ENCODE measurements around the gene DDN. TPM values are rescaled to one million over a fixed set of nuclear protein-coding genes. Genes with fewer than 3 reads are reported as not detected.

Gene DDN
- total RNA-seq, 2 donors from 2014 or later: 0.14 TPM; not detected in 1

GRCh38 chr12:49018261-49019119 lies 19.3 kb upstream of the DDN start, which contains the start of gene PRKAG1:
Gene PRKAG1, minus strand, starts transcription at chr12:49018776. Its CDS starts 36 bp downstream, at chr12:49018740.
- Histone ChIP-seq H3K27ac (peak within 1 kb of the TSS; percentile 90 to 95), H3K4me3 (peak within 1 kb of the TSS; percentile 90), H3K36me3 (peaks cover 13% of the 10 kb centered on the region), H3K4me1 (ENCODE audit: control insufficient read depth in 1 of 2, low read depth in 2 of 2) (peaks cover 10 to 12% of the 10 kb centered on the region in 2 donors), H3K9me3 (no peaks in the 10 kb centered on the region), H3K27me3 (replicated peaks; ENCODE audit: insufficient read depth) (no peaks in the 10 kb centered on the region)
- ATAC-seq (ENCODE audit: insufficient number of reproducible peaks, low FRiP score, low read depth) (peak; percentile 79), DNase-seq (ENCODE audit: low spot score) (peak; percentile 83)
- TF ChIP-seq, protein P1, sequence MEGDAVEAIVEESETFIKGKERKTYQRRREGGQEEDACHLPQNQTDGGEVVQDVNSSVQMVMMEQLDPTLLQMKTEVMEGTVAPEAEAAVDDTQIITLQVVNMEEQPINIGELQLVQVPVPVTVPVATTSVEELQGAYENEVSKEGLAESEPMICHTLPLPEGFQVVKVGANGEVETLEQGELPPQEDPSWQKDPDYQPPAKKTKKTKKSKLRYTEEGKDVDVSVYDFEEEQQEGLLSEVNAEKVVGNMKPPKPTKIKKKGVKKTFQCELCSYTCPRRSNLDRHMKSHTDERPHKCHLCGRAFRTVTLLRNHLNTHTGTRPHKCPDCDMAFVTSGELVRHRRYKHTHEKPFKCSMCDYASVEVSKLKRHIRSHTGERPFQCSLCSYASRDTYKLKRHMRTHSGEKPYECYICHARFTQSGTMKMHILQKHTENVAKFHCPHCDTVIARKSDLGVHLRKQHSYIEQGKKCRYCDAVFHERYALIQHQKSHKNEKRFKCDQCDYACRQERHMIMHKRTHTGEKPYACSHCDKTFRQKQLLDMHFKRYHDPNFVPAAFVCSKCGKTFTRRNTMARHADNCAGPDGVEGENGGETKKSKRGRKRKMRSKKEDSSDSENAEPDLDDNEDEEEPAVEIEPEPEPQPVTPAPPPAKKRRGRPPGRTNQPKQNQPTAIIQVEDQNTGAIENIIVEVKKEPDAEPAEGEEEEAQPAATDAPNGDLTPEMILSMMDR (IDR thresholded peaks at IDR 0.05): peak; percentile 39

GRCh38 chr12:49017891-49018260 lies 18.7 kb upstream of the DDN start:
- DNase-seq (ENCODE audit: low spot score) (no peak), ATAC-seq (ENCODE audit: insufficient number of reproducible peaks, low FRiP score, low read depth) (peak; percentile 2)
- TF ChIP-seq, protein P1 (IDR thresholded peaks at IDR 0.05): no peak
- Histone ChIP-seq H3K27me3 (replicated peaks; ENCODE audit: insufficient read depth) (no peaks in the 10 kb centered on the region), H3K4me3 (peak overlapping the region; percentile 90), H3K36me3 (peaks cover 14% of the 10 kb centered on the region), H3K4me1 (ENCODE audit: control insufficient read depth in 1 of 2, low read depth in 2 of 2) (peaks cover 10 to 12% of the 10 kb centered on the region in 2 donors), H3K27ac (peak overlapping the region; percentile 90 to 95), H3K9me3 (no peaks in the 10 kb centered on the region)

DNA sequence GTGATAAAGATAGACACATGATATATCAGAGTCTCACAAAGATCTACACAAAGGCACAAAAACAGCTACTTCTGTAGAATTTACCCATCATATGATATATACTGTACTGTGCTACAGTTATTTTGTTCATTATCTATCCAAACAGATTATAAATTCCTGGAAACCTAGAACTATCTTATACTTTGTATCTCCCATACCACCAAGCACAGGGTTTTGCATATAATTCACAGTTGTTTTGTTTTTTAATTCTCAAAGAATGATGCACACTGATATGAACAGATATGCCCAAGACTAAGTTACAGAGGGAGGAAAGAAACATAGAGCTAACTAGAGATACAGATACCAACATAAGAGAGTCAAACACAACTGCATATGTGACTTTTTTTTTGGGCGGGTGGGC lies 16.0 kb upstream of the DDN start:
- no peaks in the 10 kb centered on the region for H3K27me3 ChIP-seq (replicated peaks; ENCODE audit: insufficient read depth)
- DNase-seq (ENCODE audit: low spot score) (no peak), ATAC-seq (ENCODE audit: insufficient number of reproducible peaks, low FRiP score, low read depth) (no peak)
- H3K4me3 ChIP-seq: no peak overlapping the region
- H3K27ac ChIP-seq: no peak overlapping the region
- H3K36me3 ChIP-seq: peaks cover 18% of the 10 kb centered on the region
- no peaks in the 10 kb centered on the region for H3K9me3 ChIP-seq
- H3K4me1 ChIP-seq (ENCODE audit: control insufficient read depth in 1 of 2, low read depth in 2 of 2): peaks cover 10 to 12% of the 10 kb centered on the region in 2 donors
- TF ChIP-seq, protein P1 (IDR thresholded peaks at IDR 0.05): no peak

GRCh38 chr12:49014547-49014946 lies 15.4 kb upstream of the DDN start:
- H3K36me3 ChIP-seq: peaks cover 20% of the 10 kb centered on the region
- ATAC-seq (ENCODE audit: insufficient number of reproducible peaks, low FRiP score, low read depth): no peak

GRCh38 chr12:49013428-49013827 lies 14.3 kb upstream of the DDN start:
- Histone ChIP-seq H3K27me3 (replicated peaks; ENCODE audit: insufficient read depth) (no peaks in the 10 kb centered on the region), H3K27ac (no peak overlapping the region), H3K9me3 (no peaks in the 10 kb centered on the region), H3K4me3 (no peak overlapping the region), H3K36me3 (peaks cover 20% of the 10 kb centered on the region), H3K4me1 (ENCODE audit: control insufficient read depth in 1 of 2, low read depth in 2 of 2) (peaks cover 7 to 12% of the 10 kb centered on the region in 2 donors)
- ATAC-seq (ENCODE audit: insufficient number of reproducible peaks, low FRiP score, low read depth): no peak
- DNase-seq (ENCODE audit: low spot score): no peak
- TF ChIP-seq, protein P1 (IDR thresholded peaks at IDR 0.05): no peak

More at GRCh38 chr12:49014547-49014946, 15.4 kb upstream of the DDN start:
- H3K27me3 ChIP-seq (replicated peaks; ENCODE audit: insufficient read depth): no peaks in the 10 kb centered on the region
- peaks cover 10 to 12% of the 10 kb centered on the region in 2 donors for H3K4me1 ChIP-seq (ENCODE audit: control insufficient read depth in 1 of 2, low read depth in 2 of 2)
- no peak for DNase-seq (ENCODE audit: low spot score)
- H3K27ac ChIP-seq: no peak overlapping the region
- TF ChIP-seq, protein P1 (IDR thresholded peaks at IDR 0.05): no peak
- no peaks in the 10 kb centered on the region for H3K9me3 ChIP-seq
- H3K4me3 ChIP-seq: no peak overlapping the region
